ENCODE data around the gene GOLGA8S.
"Not testable (repeated sequence)": the region's sequence is repeated elsewhere in the genome, so short reads cannot be mapped to it uniquely, and the experiment has no call there.

The GOLGA8S gene

GRCh38 chr15:23411841-23412240 lies 57.3 kb downstream of the GOLGA8S start:
- no peak overlapping the region for H3K9ac ChIP-seq (ENCODE audit: low read length)
- TF ChIP-seq CTCF (IDR thresholded peaks at IDR 0.05; ENCODE audit: insufficient read depth, low read length, poor library complexity, severe bottlenecking), result no peak
- no peak for TF ChIP-seq EZH2phosphoT487 (conservative IDR thresholded peaks at IDR 0.05; ENCODE audit: low read length)
- H3K27ac ChIP-seq (ENCODE audit: low read depth, low read length), result no peak overlapping the region
- H3K9me2 ChIP-seq (replicated peaks; ENCODE audit: insufficient read depth, low read length), result no peaks in the 10 kb centered on the region
- no peak overlapping the region for H3K4me3 ChIP-seq (ENCODE audit: insufficient read depth, low read length, poor library complexity, severe bottlenecking)
- no peak overlapping the region for H2AFZ ChIP-seq (ENCODE audit: low read depth, low read length, severe bottlenecking)
- no peaks in the 10 kb centered on the region for H3K9me3 ChIP-seq (ENCODE audit: insufficient read depth, low read length)
- H3K79me2 ChIP-seq (ENCODE audit: insufficient read depth, low read length), result no peaks in the 10 kb centered on the region
- no peaks in the 10 kb centered on the region for H3F3A ChIP-seq (ENCODE audit: insufficient read depth)
- H4K20me1 ChIP-seq (ENCODE audit: low read depth, low read length), result no peaks in the 10 kb centered on the region
- H3K36me3 ChIP-seq (ENCODE audit: low read length), result no peaks in the 10 kb centered on the region
- H3K27me3 ChIP-seq (ENCODE audit: low read length), result no peaks in the 10 kb centered on the region
- no peak overlapping the region for H3K4me2 ChIP-seq (ENCODE audit: low read depth, low read length, poor library complexity, severe bottlenecking)

GRCh38 chr15:23412881-23413600 lies 58.5 kb downstream of the GOLGA8S start:
- H3K4me2 ChIP-seq (ENCODE audit: low read depth, low read length, poor library complexity, severe bottlenecking); H3K9me2 ChIP-seq (replicated peaks; ENCODE audit: insufficient read depth, low read length); H3K4me3 ChIP-seq (ENCODE audit: insufficient read depth, low read length, poor library complexity, severe bottlenecking); H3K27ac ChIP-seq (ENCODE audit: low read depth, low read length); H3K9ac ChIP-seq (ENCODE audit: low read length); H2AFZ ChIP-seq (ENCODE audit: low read depth, low read length, severe bottlenecking); H4K20me1 ChIP-seq (ENCODE audit: low read depth, low read length); H3K79me2 ChIP-seq (ENCODE audit: insufficient read depth, low read length); H3F3A ChIP-seq (ENCODE audit: insufficient read depth); H3K36me3 ChIP-seq (ENCODE audit: low read length); H3K9me3 ChIP-seq (ENCODE audit: insufficient read depth, low read length); H3K27me3 ChIP-seq (ENCODE audit: low read length): not testable (repeated sequence)

Data from SU-DHL-6 (cell line).